Heart left ventricle (tissue), 16 donors: Measurements from ENCODE around the gene FNBP1. TPM values are rescaled to one million over a fixed set of nuclear protein-coding genes. Genes with fewer than 3 reads are reported as not detected.
"Not testable (repeated sequence)": the region's sequence is repeated elsewhere in the genome, so short reads cannot be mapped to it uniquely, and the experiment has no call there.

Experiments used
- ATAC-seq, 4 donors: fragments of 200-7000 bp; cut with Tn5 transposase; one replicate each; pipeline ENCODE4 v1.9.1; 2020 to 2022; ENCODE audit warnings: moderate library complexity in 4 of 4, mild to moderate bottlenecking in 3 of 4, moderate number of reproducible peaks in 1 of 4
- DNase-seq, 5 donors: peaks; one replicate each; pipeline ENCODE4 v3.0.0-alpha.2; 2020
- H3K27ac ChIP-seq, 12 donors: fragments of 200-600 bp; sonication (generic) in 4 of 12; one replicate each; pipeline versions ENCODE4 v1.5.0 to v1.8.0; 2016 to 2022; ENCODE audit warnings: mild to moderate bottlenecking in 2 of 12
- H3K27me3 ChIP-seq, 9 donors: fragments of 200-600 bp; sonication (generic) in 2 of 9; one replicate each; pipeline versions ENCODE4 v1.5.1 to v1.8.0; 2016 to 2022; ENCODE audit warnings: mild to moderate bottlenecking in 3 of 9
- H3K36me3 ChIP-seq, 9 donors: fragments of 200-600 bp; sonication (generic) in 2 of 9; one replicate each; pipeline versions ENCODE4 v1.5.0 to v1.8.0; 2018 to 2022; ENCODE audit warnings: mild to moderate bottlenecking in 2 of 9
- H3K4me1 ChIP-seq, 12 donors: fragments of 200-600 bp; sonication (generic) in 4 of 12; one replicate each; pipeline versions ENCODE4 v1.5.0 to v1.8.0; 2016 to 2022; ENCODE audit warnings: mild to moderate bottlenecking in 3 of 12
- H3K4me3 ChIP-seq, 12 donors: fragments of 200-600 bp; sonication (generic) in 4 of 12; one replicate each; pipeline versions ENCODE4 v1.5.0 to v1.8.0; 2017 to 2022; ENCODE audit warnings: mild to moderate bottlenecking in 9 of 12, moderate library complexity in 4 of 12
- H3K9me3 ChIP-seq, 12 donors: fragments of 200-600 bp; sonication (generic) in 4 of 12; one replicate each; pipeline versions ENCODE4 v1.5.0 to v1.8.0; 2016 to 2022; ENCODE audit warnings: mild to moderate bottlenecking in 1 of 12
- POLR2A ChIP-seq, 2 donors: fragments of 450-650 bp; IDR thresholded peaks; one replicate each; pipeline ENCODE4 v1.6.1; 2017; ENCODE audit warnings: antibody characterized with exemption in 2 of 2, mild to moderate bottlenecking in 2 of 2, moderate library complexity in 2 of 2
- WGBS, 4 donors: extraction: QIAGEN DNeasy Blood & Tissue Kit in 2 of 4; methylation state at CpG; one replicate each; pipeline versions ENCODE4 v1.1.5 to v1.1.7; 2013 to 2018; 5-methylcytosine and 5-hydroxymethylcytosine counted together
- intact Hi-C, 10 donors: fragments of 100-400 bp; cut with DNase I; formaldehyde crosslinking; loops; one replicate each; pipeline versions ENCODE4 v1.11.1 to v1.14.2; 2022
- polyA plus RNA-seq, 2 donors: library from polyadenylated mRNA; stranded (reverse); fragments of 200-250 nt; gene quantifications; one replicate each; pipeline ENCODE4 v1.2.3, GENCODE V29; 2013
- total RNA-seq, 9 donors: library from RNA; depleted of rRNA in 2 of 9; stranded (reverse); fragments of >200 nt in 2 of 9; fragmentation: NEBNext Ultra II Directional in 3 of 9; extraction: Animal tissue kit (Norgen Biotek cat#: 25700) in 3 of 9; gene quantifications; one replicate each; pipeline versions ENCODE4 v1.1.0 to v1.2.4, GENCODE V29; 2016 to 2023
- TF ChIP-seq, protein P1 (sequence below), 12 donors: fragments of 200-600 bp; sonication (generic) in 4 of 12; IDR thresholded peaks; one replicate each; pipeline versions ENCODE4 v1.5.0 to v1.8.0; 2018 to 2022; ENCODE audit warnings: antibody characterized with exemption in 12 of 12, mild to moderate bottlenecking in 5 of 12
- donor health status: ischemic (EF 13 %, LVEDD 7.1; RV severe dilation, severe dysfunction).
- donor health status: healthy with polysubstance abuse.
- donor health status: DM: no; HTN: yes; CAD: no.
- donor health status: DM: no; HTN: no; CAD: no.
- donor health status: ischemic (EF 25% LVEDD 6.9; RV normal size, moderate dysfunction).
- donor health status: ischemic (EF 25% LVEDD 5.7; RV mildly dilated, moderate dysfunction).
- donor health status: healthy.
- donor health status: DM: yes; HTN: yes; CAD: no.
- donor health status: ischemic (EF 35%, LVEDD 5.7; RV mildly dilated, moderate dysfunction).
- donor health status: nonischemic (EF 11% LVEDD 7.7; RV severe dilation, severe dysfunction).
- donor health status: DM: yes; HTN: yes; CAD: no.
- donor health status: PGD.
- donor health status: ischemic (EF 29% LVEDD 5.4; RV normal size, mild dysfunction).
- donor health status: nonischemic (EF 23%, LVEDD 6.1; RV moderate dilation, normal function).

Gene FNBP1
- total and polyA plus RNA-seq, 11 donors = 6.9 to 47.3 (median 24.1) TPM

DNA sequence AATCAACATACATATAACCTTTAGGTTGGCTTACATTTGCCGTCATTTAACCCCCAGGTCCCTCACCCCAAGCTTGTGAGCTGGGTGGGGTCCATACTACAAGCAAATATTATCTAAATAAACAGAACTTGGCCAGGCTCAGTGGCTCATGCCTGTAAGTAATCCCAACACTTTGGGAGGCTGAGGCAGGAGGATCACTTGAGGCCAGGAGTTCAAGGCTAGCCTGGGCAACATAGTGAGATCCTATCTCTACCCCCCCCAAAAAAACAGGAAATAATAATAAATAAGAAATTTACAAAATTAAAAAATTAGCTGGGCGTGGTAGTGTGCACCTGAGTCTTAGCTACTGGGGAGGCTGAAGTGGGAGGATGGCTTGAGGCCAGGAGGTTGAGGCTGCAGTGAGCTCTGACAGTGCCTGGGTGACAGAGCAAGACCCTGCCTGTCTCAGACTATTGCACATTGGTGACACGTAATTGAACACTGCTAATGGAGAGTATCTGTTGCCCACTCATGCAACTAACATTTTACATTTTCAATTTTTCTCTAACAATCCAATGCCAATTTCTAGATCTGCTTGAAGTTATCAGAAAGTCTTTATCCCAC is 18.9 kb downstream of the FNBP1 start:
- ATAC-seq (no peak), DNase-seq (no peak)
- Histone ChIP-seq H3K27ac (peak overlapping the region in 1 of 12 donors; percentile 80), H3K9me3 (peaks cover 0 to 7% (median 0%) of the 10 kb centered on the region in 12 donors), H3K27me3 (no peaks in the 10 kb centered on the region), H3K4me3 (no peak overlapping the region), H3K36me3 (peaks cover 0 to 5% (median 0%) of the 10 kb centered on the region in 9 donors), H3K4me1 (peaks cover 0 to 78% (median 22%) of the 10 kb centered on the region in 12 donors)
- TF ChIP-seq, protein P1, sequence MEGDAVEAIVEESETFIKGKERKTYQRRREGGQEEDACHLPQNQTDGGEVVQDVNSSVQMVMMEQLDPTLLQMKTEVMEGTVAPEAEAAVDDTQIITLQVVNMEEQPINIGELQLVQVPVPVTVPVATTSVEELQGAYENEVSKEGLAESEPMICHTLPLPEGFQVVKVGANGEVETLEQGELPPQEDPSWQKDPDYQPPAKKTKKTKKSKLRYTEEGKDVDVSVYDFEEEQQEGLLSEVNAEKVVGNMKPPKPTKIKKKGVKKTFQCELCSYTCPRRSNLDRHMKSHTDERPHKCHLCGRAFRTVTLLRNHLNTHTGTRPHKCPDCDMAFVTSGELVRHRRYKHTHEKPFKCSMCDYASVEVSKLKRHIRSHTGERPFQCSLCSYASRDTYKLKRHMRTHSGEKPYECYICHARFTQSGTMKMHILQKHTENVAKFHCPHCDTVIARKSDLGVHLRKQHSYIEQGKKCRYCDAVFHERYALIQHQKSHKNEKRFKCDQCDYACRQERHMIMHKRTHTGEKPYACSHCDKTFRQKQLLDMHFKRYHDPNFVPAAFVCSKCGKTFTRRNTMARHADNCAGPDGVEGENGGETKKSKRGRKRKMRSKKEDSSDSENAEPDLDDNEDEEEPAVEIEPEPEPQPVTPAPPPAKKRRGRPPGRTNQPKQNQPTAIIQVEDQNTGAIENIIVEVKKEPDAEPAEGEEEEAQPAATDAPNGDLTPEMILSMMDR (IDR thresholded peaks at IDR 0.05) = no peak
- TF ChIP-seq POLR2A (IDR thresholded peaks at IDR 0.05) = no peak
- intact Hi-C loops = no loop called here
- 82 to 100% (median 97%) methylated on average over 3 of the region's 3 CpGs for WGBS, 4 donors

DNA sequence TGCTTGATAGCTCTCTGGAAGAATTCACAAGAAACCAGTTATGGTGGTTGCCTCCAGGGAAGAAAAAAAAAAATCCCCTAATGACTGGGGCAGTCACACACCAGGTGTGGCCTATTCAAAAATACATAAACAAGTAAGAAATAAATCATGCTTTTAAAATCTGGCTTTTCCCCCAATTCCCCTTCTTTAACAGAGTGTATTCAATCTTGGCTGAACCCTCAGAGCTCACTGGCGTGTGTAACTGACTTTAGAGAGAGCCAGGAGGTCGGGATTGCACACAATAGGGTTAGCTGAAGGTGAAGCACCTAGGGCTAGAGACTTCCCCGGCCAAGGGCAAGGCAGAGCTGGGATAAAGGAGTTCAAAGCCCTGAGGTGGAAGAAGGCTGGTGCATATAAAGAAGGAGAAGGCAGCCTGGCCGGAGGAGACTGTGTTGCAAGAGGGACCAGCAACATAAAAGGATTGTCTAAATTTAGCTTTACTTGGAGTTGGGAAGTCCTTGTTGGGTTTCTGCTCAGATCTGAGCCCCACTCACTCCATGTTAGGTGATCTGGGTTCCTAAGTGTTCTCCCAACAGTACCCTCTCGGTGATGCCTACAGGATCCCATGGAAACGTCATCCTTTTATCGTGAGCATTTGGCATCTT is 19.7 kb downstream of the FNBP1 start:
- 78 to 86% (median 82%) methylated on average over 7 of the region's 7 CpGs for WGBS, 4 donors
- Histone ChIP-seq H3K4me3 (no peak overlapping the region), H3K27me3 (no peaks in the 10 kb centered on the region), H3K9me3 (peaks cover 0 to 7% (median 0%) of the 10 kb centered on the region in 12 donors), H3K27ac (peak overlapping the region in 1 of 12 donors; percentile 80), H3K4me1 (peaks cover 0 to 75% (median 16%) of the 10 kb centered on the region in 12 donors), H3K36me3 (peaks cover 0 to 5% (median 0%) of the 10 kb centered on the region in 9 donors)
- ATAC-seq = peak in 2 of 4 donors; percentile 9 to 54
- DNase-seq = no peak
- intact Hi-C loops = no loop called here
- TF ChIP-seq POLR2A (IDR thresholded peaks at IDR 0.05) = no peak
- TF ChIP-seq, protein P1 (IDR thresholded peaks at IDR 0.05) = no peak

DNA sequence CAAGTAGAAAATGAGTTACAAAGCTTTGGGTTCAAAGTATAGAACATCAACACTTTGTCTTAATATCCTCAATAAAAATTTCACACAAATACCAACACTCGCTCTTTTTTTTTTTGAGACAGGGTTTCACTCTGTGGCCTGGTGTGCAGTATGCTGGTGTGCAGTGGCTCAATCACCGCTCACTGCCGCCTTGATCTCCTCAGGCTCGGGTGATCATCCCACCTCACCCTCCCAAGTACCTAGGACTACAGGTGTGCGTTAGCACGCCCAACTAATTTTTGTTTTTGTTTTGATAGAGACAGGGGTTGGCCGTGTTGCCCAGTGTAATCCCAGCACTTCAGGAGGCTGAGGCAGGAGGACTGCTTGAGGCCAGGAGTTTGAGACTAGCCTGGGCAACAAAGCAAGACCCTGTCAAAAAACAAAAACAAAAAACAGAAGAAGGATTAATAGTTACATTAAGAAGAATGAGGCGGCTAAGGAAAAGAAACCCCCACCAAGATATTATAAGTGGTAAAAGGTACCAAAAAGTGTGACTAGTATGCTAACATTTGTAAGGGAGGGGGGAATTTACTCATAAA is 20.3 kb downstream of the FNBP1 start:
- intact Hi-C loops = no loop called here
- peaks cover 0 to 4% (median 0%) of the 10 kb centered on the region in 12 donors for H3K9me3 ChIP-seq
- peaks cover 0 to 5% (median 0%) of the 10 kb centered on the region in 9 donors for H3K36me3 ChIP-seq
- H3K4me1 ChIP-seq = peaks cover 0 to 72% (median 15%) of the 10 kb centered on the region in 12 donors
- ATAC-seq = no peak
- DNase-seq = no peak
- TF ChIP-seq POLR2A (IDR thresholded peaks at IDR 0.05) = no peak
- TF ChIP-seq, protein P1 (IDR thresholded peaks at IDR 0.05) = no peak
- peak overlapping the region in 1 of 12 donors; percentile 80 for H3K27ac ChIP-seq
- WGBS, 4 donors = 83 to 86% (median 84%) methylated on average over 8 of the region's 8 CpGs
- H3K4me3 ChIP-seq = no peak overlapping the region
- H3K27me3 ChIP-seq = no peaks in the 10 kb centered on the region

DNA sequence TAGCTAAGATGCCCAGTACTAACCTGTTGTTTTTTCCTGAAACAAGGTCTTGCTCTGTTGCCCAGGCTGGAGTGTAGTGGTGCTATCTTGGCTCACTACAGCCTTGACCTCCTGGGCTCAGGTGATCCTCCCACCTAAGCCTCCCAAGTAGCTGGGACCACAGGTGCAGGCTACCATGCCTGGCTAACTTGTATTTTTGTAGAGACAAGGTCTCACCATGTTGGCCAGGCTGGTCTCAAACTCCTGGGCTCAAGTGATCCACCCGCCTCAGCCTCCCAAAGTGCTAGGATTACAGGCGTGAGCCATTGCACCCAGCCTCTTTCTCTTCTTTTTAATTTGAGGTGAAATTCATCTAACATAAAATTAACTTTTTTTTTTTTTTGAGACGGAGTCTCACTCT is 21.1 kb downstream of the FNBP1 start:
- intact Hi-C loops = not testable (repeated sequence)

More for the DNA sequence above, 21.1 kb downstream of the FNBP1 start:
- H3K9me3 ChIP-seq, H3K27me3 ChIP-seq, H3K4me3 ChIP-seq, ATAC-seq, DNase-seq, H3K36me3 ChIP-seq: not testable (repeated sequence)
- H3K4me1 ChIP-seq = peaks cover 0 to 69% (median 17%) of the 10 kb centered on the region in 12 donors
- H3K27ac ChIP-seq = peak overlapping the region in 1 of 12 donors; percentile 80
- 89 to 98% (median 95%) methylated on average over 3 of the region's 3 CpGs for WGBS, 4 donors
